Duodenal mucosa (tissue), 2 donors: ENCODE results near the gene FMNL3.
"Not testable (repeated sequence)": the region's sequence is repeated elsewhere in the genome, so short reads cannot be mapped to it uniquely, and the experiment has no call there.

Experiments used
- H3K27ac ChIP-seq: one replicate; pipeline ENCODE4 v1.7.0; 2013; ENCODE audit warnings: low read depth, low read length
- H3K27me3 ChIP-seq, 2 donors: one replicate each; pipeline ENCODE4 v1.7.0; 2013; ENCODE audit warnings: low read length in 2 of 2, control low read depth in 1 of 2; ENCODE audit not compliant: insufficient read depth in 2 of 2, control insufficient read depth in 1 of 2
- H3K36me3 ChIP-seq, 2 donors: one replicate each; pipeline ENCODE4 v1.7.0; 2013; ENCODE audit warnings: low read length in 2 of 2, control low read depth in 1 of 2; ENCODE audit not compliant: insufficient read depth in 2 of 2, control insufficient read depth in 1 of 2
- H3K4me1 ChIP-seq, 2 donors: one replicate each; pipeline ENCODE4 v1.7.0; 2013; ENCODE audit warnings: low read length in 2 of 2, control low read depth in 1 of 2; ENCODE audit not compliant: insufficient read depth in 2 of 2, control insufficient read depth in 1 of 2
- H3K4me3 ChIP-seq, 2 donors: one replicate each; pipeline ENCODE4 v1.7.0; 2013; ENCODE audit warnings: low read length in 2 of 2, low read depth in 1 of 2
- H3K9ac ChIP-seq, 2 donors: one replicate each; pipeline ENCODE4 v1.7.0; 2013; ENCODE audit warnings: low read length in 2 of 2, low read depth in 1 of 2
- H3K9me3 ChIP-seq, 2 donors: one replicate each; pipeline ENCODE4 v1.7.0; 2013; ENCODE audit warnings: low read length in 2 of 2, control low read depth in 1 of 2; ENCODE audit not compliant: control insufficient read depth in 1 of 2

The FMNL3 gene

DNA sequence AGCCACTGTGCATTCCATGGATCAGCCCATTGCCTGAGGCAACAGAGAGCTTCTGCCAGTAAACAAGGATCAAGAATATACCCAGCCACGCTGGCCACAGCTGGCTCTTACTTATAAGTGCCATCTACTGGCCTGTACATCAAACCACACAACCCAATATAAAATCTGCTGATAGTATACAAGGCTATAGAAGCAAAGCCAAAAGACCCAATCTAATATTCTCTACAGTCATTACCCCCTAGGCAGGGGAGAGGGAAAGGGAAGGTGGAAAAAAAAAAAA lies 97.4 kb downstream of the FMNL3 start:
- Histone ChIP-seq H3K27me3 (no peaks in the 10 kb centered on the region), H3K36me3 (no peaks in the 10 kb centered on the region), H3K9ac (no peak overlapping the region), H3K27ac (no peak overlapping the region), H3K4me1 (no peaks in the 10 kb centered on the region), H3K4me3 (no peak overlapping the region), H3K9me3 (no peaks in the 10 kb centered on the region)

DNA sequence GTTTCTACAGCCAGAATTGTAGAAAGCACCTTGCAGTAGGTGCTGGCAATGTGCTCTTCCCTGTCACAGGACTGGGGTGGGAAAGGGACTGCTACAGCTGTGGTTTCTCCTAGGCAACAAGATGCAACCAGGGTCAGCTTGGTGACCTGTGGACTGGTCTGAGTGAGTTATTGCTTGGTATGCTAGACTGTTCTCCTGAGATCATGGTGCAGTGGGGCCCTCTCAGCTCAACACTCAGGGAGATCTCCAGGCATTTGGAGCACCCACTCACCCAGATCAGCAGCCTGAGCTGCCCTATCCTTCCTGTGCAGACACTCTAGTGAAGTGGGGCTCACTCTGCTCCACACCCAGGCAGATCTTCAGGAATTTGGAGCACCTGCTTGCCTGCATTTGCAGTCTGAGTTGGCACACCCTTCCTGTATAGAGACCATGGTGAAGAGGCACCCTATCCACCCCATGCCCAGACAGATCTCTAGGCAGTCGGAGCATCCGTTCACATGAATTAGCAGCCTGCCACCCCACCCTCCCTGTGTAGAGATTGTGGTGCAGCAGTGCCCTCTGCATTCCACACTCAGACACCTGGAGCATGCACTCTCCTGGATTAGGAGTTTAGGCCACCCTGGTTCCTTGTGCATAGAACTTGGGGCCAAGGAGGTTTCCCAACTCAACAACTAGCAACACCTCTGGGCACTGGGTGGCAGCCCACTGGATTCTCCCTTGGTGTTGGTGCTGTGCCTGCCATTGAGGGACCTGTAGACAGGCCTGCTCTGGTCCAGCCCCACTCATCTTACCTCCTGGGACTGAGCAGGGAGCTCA lies 97.9 kb downstream of the FMNL3 start:
- H3K27ac ChIP-seq, result no peak overlapping the region
- H3K9me3 ChIP-seq, result no peaks in the 10 kb centered on the region
- no peaks in the 10 kb centered on the region for H3K36me3 ChIP-seq
- no peaks in the 10 kb centered on the region for H3K4me1 ChIP-seq
- H3K4me3 ChIP-seq, result no peak overlapping the region
- H3K27me3 ChIP-seq, result no peaks in the 10 kb centered on the region
- no peak overlapping the region for H3K9ac ChIP-seq

DNA sequence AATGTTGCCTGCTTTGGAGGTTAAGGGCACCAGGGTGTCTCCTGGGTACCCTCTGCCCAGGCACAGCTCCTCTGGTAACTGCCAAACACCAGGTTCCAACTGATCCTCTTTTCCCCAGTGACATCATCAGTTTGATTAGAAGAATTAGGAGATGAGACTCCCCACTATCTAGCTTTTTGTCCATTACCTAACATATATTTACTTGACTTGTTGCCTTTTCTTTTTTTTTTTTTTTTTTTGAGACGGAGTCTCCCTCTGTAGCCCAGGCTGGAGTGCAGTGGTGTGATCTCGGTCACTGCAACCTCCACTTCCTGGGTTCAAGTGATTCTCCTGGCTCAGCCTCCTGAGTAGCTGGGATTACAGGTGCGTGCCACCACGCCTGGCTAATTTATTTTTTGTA lies 101.7 kb downstream of the FMNL3 start, which contains the start of gene FAM186B:
Gene FAM186B, minus strand, starts transcription at position 101 of the 400 bp plus-strand sequence. CDS start 162 bp downstream, outside the sequence.
- H3K36me3 ChIP-seq, H3K9ac ChIP-seq, H3K27me3 ChIP-seq, H3K4me1 ChIP-seq, H3K27ac ChIP-seq, H3K9me3 ChIP-seq, H3K4me3 ChIP-seq: not testable (repeated sequence)

- Histone ChIP-seq H3K36me3 (no peaks in the 10 kb centered on the region), H3K9ac (no peak overlapping the region), H3K9me3 (no peaks in the 10 kb centered on the region), H3K27ac (no peak overlapping the region), H3K4me3 (no peak overlapping the region), H3K27me3 (no peaks in the 10 kb centered on the region), H3K4me1 (no peaks in the 10 kb centered on the region)
Measured at GRCh38 chr12:49604856-49605255, 102.3 kb downstream of the FMNL3 start.

GRCh38 chr12:49603721-49604120 lies 103.5 kb downstream of the FMNL3 start:
- no peak overlapping the region for H3K4me3 ChIP-seq
- no peaks in the 10 kb centered on the region for H3K27me3 ChIP-seq
- H3K36me3 ChIP-seq, result no peaks in the 10 kb centered on the region
- no peak overlapping the region for H3K27ac ChIP-seq
- no peak overlapping the region for H3K9ac ChIP-seq
- H3K4me1 ChIP-seq, result no peaks in the 10 kb centered on the region
- no peaks in the 10 kb centered on the region for H3K9me3 ChIP-seq

GRCh38 chr12:49599961-49600360 lies 107.2 kb downstream of the FMNL3 start:
- no peaks in the 10 kb centered on the region for H3K9me3 ChIP-seq
- no peaks in the 10 kb centered on the region for H3K27me3 ChIP-seq
- no peak overlapping the region for H3K4me3 ChIP-seq
- H3K9ac ChIP-seq, result no peak overlapping the region
- H3K27ac ChIP-seq, result no peak overlapping the region
- H3K4me1 ChIP-seq, result no peaks in the 10 kb centered on the region
- H3K36me3 ChIP-seq, result no peaks in the 10 kb centered on the region

DNA sequence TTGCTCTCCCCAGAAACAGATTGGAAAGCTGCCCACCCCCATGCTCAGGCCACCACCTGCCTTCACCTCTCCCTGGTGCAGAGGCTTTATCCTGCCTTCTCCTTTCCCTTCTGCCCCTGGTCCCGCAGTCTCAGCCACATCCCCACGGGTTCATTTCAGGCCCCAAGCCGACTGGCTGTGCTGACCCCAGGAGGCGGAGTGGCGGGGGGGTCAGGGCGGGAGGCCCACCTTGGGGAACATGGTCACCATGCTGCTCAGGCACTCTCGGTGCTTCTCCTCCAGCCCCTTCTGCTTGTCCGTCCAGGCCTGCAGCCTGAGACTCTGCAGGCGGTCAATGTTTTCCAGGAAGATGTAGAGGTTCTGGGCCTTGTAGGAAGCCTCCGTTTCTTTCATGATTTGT lies 108.7 kb downstream of the FMNL3 start:
- Histone ChIP-seq H3K4me3 (no peak overlapping the region), H3K9ac (no peak overlapping the region), H3K36me3 (no peaks in the 10 kb centered on the region), H3K4me1 (no peaks in the 10 kb centered on the region), H3K27me3 (no peaks in the 10 kb centered on the region), H3K9me3 (no peaks in the 10 kb centered on the region), H3K27ac (no peak overlapping the region)

DNA sequence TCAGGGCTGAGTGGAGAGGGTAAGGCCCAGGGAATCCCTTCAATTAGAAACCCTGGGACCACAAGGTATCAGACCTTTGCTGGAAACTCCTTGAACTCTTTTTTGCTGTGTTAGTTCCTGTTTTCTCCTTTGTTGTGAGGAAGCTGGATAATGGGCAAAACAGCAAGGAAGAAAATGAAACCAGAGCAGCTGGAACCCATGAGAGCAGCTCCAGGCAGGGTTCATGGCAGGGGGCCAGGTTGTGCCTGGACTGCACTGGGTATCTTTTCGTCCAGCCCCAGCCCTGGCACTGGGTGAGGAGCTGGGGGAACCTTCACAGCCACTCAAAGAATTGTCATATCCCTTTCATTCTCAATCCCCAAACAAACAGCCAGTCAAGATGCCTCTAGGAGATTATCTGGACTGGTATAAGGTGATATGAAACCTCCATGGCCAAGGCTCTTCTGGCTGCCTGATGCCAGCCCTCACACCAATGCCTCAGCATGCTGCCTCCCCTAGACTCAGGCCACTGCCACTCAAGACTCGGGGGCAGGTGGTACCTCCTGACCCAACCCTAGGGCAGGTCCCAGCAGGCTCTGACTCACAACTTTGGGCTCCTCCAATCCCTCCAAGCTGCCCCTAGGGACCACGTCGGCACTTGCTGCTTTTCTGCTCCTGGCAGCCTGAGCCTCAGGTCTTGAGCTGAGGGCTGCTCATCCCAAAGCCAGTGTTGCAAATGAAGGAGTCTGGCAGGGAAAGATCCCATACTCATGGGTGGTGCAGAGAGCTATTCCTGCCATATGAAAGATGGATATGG lies 118.3 kb downstream of the FMNL3 start:
- no peaks in the 10 kb centered on the region for H3K27me3 ChIP-seq
- H3K27ac ChIP-seq, result no peak overlapping the region
- H3K9ac ChIP-seq, result no peak overlapping the region
- H3K4me3 ChIP-seq, result no peak overlapping the region
- no peaks in the 10 kb centered on the region for H3K36me3 ChIP-seq
- peaks cover 0 to 3% of the 10 kb centered on the region in 2 donors for H3K4me1 ChIP-seq
- H3K9me3 ChIP-seq, result no peaks in the 10 kb centered on the region

- Histone ChIP-seq H3K9ac (no peak overlapping the region), H3K4me3 (no peak overlapping the region)
Measured at GRCh38 chr12:49588281-49588680, 118.9 kb downstream of the FMNL3 start.

GRCh38 chr12:49587174-49587908 lies 119.9 kb downstream of the FMNL3 start:
- H3K9ac ChIP-seq, result no peak overlapping the region
- H3K4me3 ChIP-seq, result no peak overlapping the region
- H3K9me3 ChIP-seq, result no peaks in the 10 kb centered on the region
- H3K27me3 ChIP-seq, result no peaks in the 10 kb centered on the region
- H3K27ac ChIP-seq, result no peak overlapping the region
- H3K4me1 ChIP-seq, result peaks cover 0 to 3% of the 10 kb centered on the region in 2 donors
- H3K36me3 ChIP-seq, result peaks cover 0 to 8% of the 10 kb centered on the region in 2 donors

More at GRCh38 chr12:49588281-49588680, 118.9 kb downstream of the FMNL3 start:
- H3K9me3 ChIP-seq, result no peaks in the 10 kb centered on the region
- peaks cover 0 to 4% of the 10 kb centered on the region in 2 donors for H3K36me3 ChIP-seq
- peaks cover 0 to 3% of the 10 kb centered on the region in 2 donors for H3K4me1 ChIP-seq
- H3K27ac ChIP-seq, result no peak overlapping the region
- H3K27me3 ChIP-seq, result no peaks in the 10 kb centered on the region
